ENCODE data around the gene HCK. TPM values are rescaled to one million over a fixed set of nuclear protein-coding genes. Genes with fewer than 3 reads are reported as not detected.
A peak's percentile ranks its signal among the peaks of the same experiment; 100 is the strongest.

Gene HCK
- total RNA-seq, 2 experiments from 2014 or later, result 0.67 to 1.0 TPM

GRCh38 chr20:32012159-32012688 lies 39.8 kb upstream of the HCK start:
- H3K27ac Mint-ChIP-seq, result no peak overlapping the region
- H3K27me3 Mint-ChIP-seq, result peaks cover 46% of the 10 kb centered on the region
- no peak for ATAC-seq (ENCODE audit: poor library complexity)
- no peaks in the 10 kb centered on the region for H3K9me3 Mint-ChIP-seq
- intact Hi-C loops (cut with DNase I, micrococcal nuclease), result no loop called here
- Histone ChIP-seq H3K27ac (ENCODE audit: low read depth in 1 of 2, low read length in 2 of 2) (no peak overlapping the region), H3K36me3 (ENCODE audit: insufficient read depth, low read length) (no peaks in the 10 kb centered on the region), H3K4me1 (ENCODE audit: insufficient read depth, low read length) (no peaks in the 10 kb centered on the region), H3K9me3 (ENCODE audit: control insufficient read depth in 1 of 2, insufficient read depth in 1 of 2, low read length in 2 of 2) (no peaks in the 10 kb centered on the region), H3K27me3 (ENCODE audit: control insufficient read depth in 1 of 2, insufficient read depth in 2 of 2, low read length in 2 of 2) (peaks cover 16 to 21% of the 10 kb centered on the region in 2 experiments), H3K4me3 (ENCODE audit: low read length) (no peak overlapping the region)
- CTCF ChIA-PET, result interaction anchor here (1.0 kb wide), 1 partner anchor 19 kb away, joined by 6 read pairs; no protein-coding TSS in a partner anchor
- POLR2A ChIA-PET, result no interaction called here
- no peak for DNase-seq
- TF ChIP-seq CTCF (IDR thresholded peaks at IDR 0.05), result no peak
- no peaks in the 10 kb centered on the region for H3K36me3 Mint-ChIP-seq (ENCODE audit: low read depth)
- H3K4me3 Mint-ChIP-seq, result no peak overlapping the region
- no peaks in the 10 kb centered on the region for H3K4me1 Mint-ChIP-seq (ENCODE audit: low read depth)

GRCh38 chr20:32013326-32013725 lies 38.7 kb upstream of the HCK start:
- ChIA-PET CTCF (no interaction called here), POLR2A (no interaction called here)
- intact Hi-C loops (cut with DNase I, micrococcal nuclease), result no loop called here
- Histone ChIP-seq H3K36me3 (ENCODE audit: insufficient read depth, low read length) (no peaks in the 10 kb centered on the region), H3K4me3 (ENCODE audit: low read length) (no peak overlapping the region), H3K9me3 (ENCODE audit: control insufficient read depth in 1 of 2, insufficient read depth in 1 of 2, low read length in 2 of 2) (no peaks in the 10 kb centered on the region), H3K27me3 (ENCODE audit: control insufficient read depth in 1 of 2, insufficient read depth in 2 of 2, low read length in 2 of 2) (peaks cover 22 to 28% of the 10 kb centered on the region in 2 experiments), H3K4me1 (ENCODE audit: insufficient read depth, low read length) (peaks cover 8% of the 10 kb centered on the region), H3K27ac (ENCODE audit: low read depth in 1 of 2, low read length in 2 of 2) (no peak overlapping the region)
- Mint-ChIP-seq H3K27me3 (peaks cover 55% of the 10 kb centered on the region), H3K36me3 (ENCODE audit: low read depth) (no peaks in the 10 kb centered on the region), H3K4me1 (ENCODE audit: low read depth) (peaks cover 9% of the 10 kb centered on the region), H3K27ac (no peak overlapping the region), H3K9me3 (no peaks in the 10 kb centered on the region), H3K4me3 (no peak overlapping the region)
- DNase-seq (no peak), ATAC-seq (ENCODE audit: poor library complexity) (no peak)
- TF ChIP-seq CTCF (IDR thresholded peaks at IDR 0.05), result no peak

- no peaks in the 10 kb centered on the region for H3K9me3 Mint-ChIP-seq
Observed at GRCh38 chr20:32017711-32018251, 34.3 kb upstream of the HCK start.

More at GRCh38 chr20:32017711-32018251, 34.3 kb upstream of the HCK start:
- Histone ChIP-seq H3K36me3 (ENCODE audit: insufficient read depth, low read length) (no peaks in the 10 kb centered on the region), H3K27me3 (ENCODE audit: control insufficient read depth in 1 of 2, insufficient read depth in 2 of 2, low read length in 2 of 2) (peaks cover 32 to 67% of the 10 kb centered on the region in 2 experiments), H3K4me3 (ENCODE audit: low read length) (peak overlapping the region; percentile 54), H3K4me1 (ENCODE audit: insufficient read depth, low read length) (peaks cover 22% of the 10 kb centered on the region), H3K27ac (ENCODE audit: low read depth in 1 of 2, low read length in 2 of 2) (no peak overlapping the region), H3K9me3 (ENCODE audit: control insufficient read depth in 1 of 2, insufficient read depth in 1 of 2, low read length in 2 of 2) (no peaks in the 10 kb centered on the region)
- no peak overlapping the region for H3K27ac Mint-ChIP-seq
- intact Hi-C loops (cut with DNase I, micrococcal nuclease), result no loop called here
- peak; percentile 53 for TF ChIP-seq CTCF (IDR thresholded peaks at IDR 0.05)
- peak; percentile 85 for ATAC-seq (ENCODE audit: poor library complexity)
- ChIA-PET CTCF (interaction anchor here (0.6 to 1.0 kb wide), 2 partner anchors 33 to 165 kb away, joined by 3 to 5 read pairs; no protein-coding TSS in a partner anchor), POLR2A (no interaction called here)
- peak overlapping the region; percentile 69 for H3K4me3 Mint-ChIP-seq
- peak; percentile 28 to 87 (median 52) for DNase-seq
- peaks cover 74% of the 10 kb centered on the region for H3K27me3 Mint-ChIP-seq
- H3K36me3 Mint-ChIP-seq (ENCODE audit: low read depth), result no peaks in the 10 kb centered on the region
- peaks cover 25% of the 10 kb centered on the region for H3K4me1 Mint-ChIP-seq (ENCODE audit: low read depth)

Measured in CD4-positive, alpha-beta T cell (primary cell).